Vagina (tissue), 2 donors: ENCODE data around the gene DACH1. TPM values are rescaled to one million over a fixed set of nuclear protein-coding genes. Genes with fewer than 3 reads are reported as not detected.

ENCODE experiments used
- DNase-seq, 2 donors: peaks; one replicate each; pipeline ENCODE4 v3.0.0-alpha.2; 2017; ENCODE audit errors: extremely low spot score in 2 of 2
- H3K27ac ChIP-seq: fragments of 200-600 bp; sonication (generic); one replicate; pipeline ENCODE4 v1.5.1; 2019
- H3K27me3 ChIP-seq: fragments of 200-600 bp; sonication (generic); one replicate; pipeline ENCODE4 v1.5.1; 2019
- H3K36me3 ChIP-seq, 2 donors: fragments of 200-600 bp; sonication (generic); one replicate each; pipeline ENCODE4 v1.5.1; 2017 to 2019
- H3K4me1 ChIP-seq: fragments of 200-600 bp; sonication (generic); one replicate; pipeline ENCODE4 v1.5.1; 2019
- H3K4me3 ChIP-seq, 2 donors: fragments of 200-600 bp; sonication (generic); 1 replicate in 1 of 2; 2 replicates in 1 of 2; pipeline ENCODE4 v1.5.1; 2016 to 2019
- H3K9me3 ChIP-seq: fragments of 200-600 bp; sonication (generic); one replicate; pipeline ENCODE4 v1.5.1; 2019
- POLR2A ChIP-seq, 2 donors: fragments of 450-650 bp; IDR thresholded peaks; one replicate each; pipeline ENCODE4 v1.6.1; 2017; ENCODE audit warnings: antibody characterized with exemption in 2 of 2, mild to moderate bottlenecking in 2 of 2, moderate library complexity in 2 of 2
- POLR2AphosphoS5 ChIP-seq, 2 donors: sonication (generic); formaldehyde crosslinking; IDR thresholded peaks; one replicate each; pipeline ENCODE4 v1.9.0; 2017; ENCODE audit warnings: antibody characterized with exemption in 2 of 2, mild to moderate bottlenecking in 2 of 2, low read depth in 1 of 2; ENCODE audit not compliant: insufficient read depth in 1 of 2
- intact Hi-C: fragments of 100-400 bp; cut with DNase I; formaldehyde crosslinking; loops from one replicate; pipeline ENCODE4 v1.15.1; 2023
- total RNA-seq: library from RNA; depleted of rRNA; stranded (reverse); fragments of >200 nt; gene quantifications from one replicate; pipeline ENCODE4 v1.2.3, GENCODE V29; 2016
- TF ChIP-seq, protein P1 (sequence below), 3 experiments: fragments of 450-650 bp in 2 of 3; fragments of 200-600 bp in 1 of 3; sonication (generic) in 1 of 3; IDR thresholded peaks; one replicate each; pipeline ENCODE4 v1.5.1; 2017 to 2019; ENCODE audit warnings: antibody characterized with exemption in 3 of 3, mild to moderate bottlenecking in 2 of 3, moderate library complexity in 2 of 3

Gene DACH1
- total RNA-seq, 1 donor from 2014 or later: 7.9 TPM

DNA sequence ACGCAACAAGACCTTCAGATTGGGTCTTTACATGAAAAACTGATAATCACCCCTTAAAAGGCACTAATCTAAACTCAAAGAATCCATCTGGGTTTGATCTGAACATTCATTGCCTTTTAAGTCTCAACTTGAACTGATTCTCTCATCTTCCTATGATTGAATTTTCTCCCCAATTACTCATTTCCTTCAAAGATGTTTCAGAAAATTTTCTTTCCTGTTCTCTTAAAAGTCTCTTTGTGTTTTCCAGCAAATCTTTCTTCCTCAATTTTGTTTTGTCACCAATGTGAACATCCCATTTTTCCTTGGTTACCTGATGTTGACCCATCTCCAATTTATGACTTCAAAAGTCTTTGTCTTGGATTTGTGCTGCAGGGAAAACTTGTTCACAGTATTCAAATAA lies 234.3 kb downstream of the DACH1 start:
- Histone ChIP-seq H3K27ac (no peak overlapping the region), H3K9me3 (no peaks in the 10 kb centered on the region), H3K4me1 (no peaks in the 10 kb centered on the region), H3K27me3 (no peaks in the 10 kb centered on the region), H3K36me3 (no peaks in the 10 kb centered on the region), H3K4me3 (no peak overlapping the region)
- DNase-seq: no peak
- intact Hi-C loops: no loop called here
- TF ChIP-seq POLR2AphosphoS5 (IDR thresholded peaks at IDR 0.05; ENCODE audit: insufficient read depth in 1 of 2, low read depth in 1 of 2) (no peak), POLR2A (IDR thresholded peaks at IDR 0.05) (no peak)
- TF ChIP-seq, protein P1, sequence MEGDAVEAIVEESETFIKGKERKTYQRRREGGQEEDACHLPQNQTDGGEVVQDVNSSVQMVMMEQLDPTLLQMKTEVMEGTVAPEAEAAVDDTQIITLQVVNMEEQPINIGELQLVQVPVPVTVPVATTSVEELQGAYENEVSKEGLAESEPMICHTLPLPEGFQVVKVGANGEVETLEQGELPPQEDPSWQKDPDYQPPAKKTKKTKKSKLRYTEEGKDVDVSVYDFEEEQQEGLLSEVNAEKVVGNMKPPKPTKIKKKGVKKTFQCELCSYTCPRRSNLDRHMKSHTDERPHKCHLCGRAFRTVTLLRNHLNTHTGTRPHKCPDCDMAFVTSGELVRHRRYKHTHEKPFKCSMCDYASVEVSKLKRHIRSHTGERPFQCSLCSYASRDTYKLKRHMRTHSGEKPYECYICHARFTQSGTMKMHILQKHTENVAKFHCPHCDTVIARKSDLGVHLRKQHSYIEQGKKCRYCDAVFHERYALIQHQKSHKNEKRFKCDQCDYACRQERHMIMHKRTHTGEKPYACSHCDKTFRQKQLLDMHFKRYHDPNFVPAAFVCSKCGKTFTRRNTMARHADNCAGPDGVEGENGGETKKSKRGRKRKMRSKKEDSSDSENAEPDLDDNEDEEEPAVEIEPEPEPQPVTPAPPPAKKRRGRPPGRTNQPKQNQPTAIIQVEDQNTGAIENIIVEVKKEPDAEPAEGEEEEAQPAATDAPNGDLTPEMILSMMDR (IDR thresholded peaks at IDR 0.05): no peak

DNA sequence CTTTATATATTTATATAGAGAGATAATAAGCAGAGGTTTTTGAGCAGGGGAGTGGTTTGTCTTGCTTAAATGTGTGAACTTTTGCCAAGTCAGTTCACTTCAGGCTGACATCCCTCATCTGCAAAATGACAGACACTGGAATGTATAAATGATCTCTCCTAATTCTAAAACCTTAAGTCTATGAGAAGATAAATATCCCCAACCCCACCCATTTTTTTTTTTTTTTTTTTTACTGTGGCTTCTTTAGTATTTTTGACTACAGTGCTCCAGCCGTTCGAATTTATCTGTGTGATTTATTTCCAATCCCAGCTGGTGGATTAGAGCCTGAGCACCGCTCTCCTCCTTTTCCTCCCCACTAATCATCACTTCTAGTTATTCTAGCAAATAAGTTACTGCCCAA lies 234.8 kb downstream of the DACH1 start:
- intact Hi-C loops: no loop called here
- Histone ChIP-seq H3K36me3 (no peaks in the 10 kb centered on the region), H3K27me3 (no peaks in the 10 kb centered on the region), H3K27ac (no peak overlapping the region), H3K4me1 (no peaks in the 10 kb centered on the region), H3K9me3 (no peaks in the 10 kb centered on the region), H3K4me3 (no peak overlapping the region)
- no peak for DNase-seq
- no peak for TF ChIP-seq POLR2A (IDR thresholded peaks at IDR 0.05)
- TF ChIP-seq POLR2AphosphoS5 (IDR thresholded peaks at IDR 0.05; ENCODE audit: insufficient read depth in 1 of 2, low read depth in 1 of 2): no peak

DNA sequence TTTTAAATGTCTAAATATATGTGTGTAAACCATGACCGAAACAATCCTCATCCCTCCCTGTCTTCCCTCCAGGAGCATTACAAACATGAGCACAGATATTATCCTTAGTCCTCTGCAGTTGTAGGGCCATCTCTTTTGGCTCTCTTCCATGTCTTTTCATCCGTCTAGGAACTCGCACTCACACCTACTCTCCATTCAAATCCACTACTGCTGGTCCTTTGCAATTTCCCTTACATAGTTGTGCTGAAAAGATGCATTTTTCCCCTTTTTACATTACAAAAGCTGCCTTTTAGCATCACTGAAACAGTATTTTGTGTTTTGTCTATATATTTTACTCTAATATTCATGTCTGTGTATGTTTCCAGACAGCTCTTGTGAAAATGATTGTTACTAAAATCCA lies 237.8 kb downstream of the DACH1 start:
- Histone ChIP-seq H3K36me3 (no peaks in the 10 kb centered on the region), H3K27me3 (no peaks in the 10 kb centered on the region)
- TF ChIP-seq, protein P1 (IDR thresholded peaks at IDR 0.05): no peak
- TF ChIP-seq POLR2AphosphoS5 (IDR thresholded peaks at IDR 0.05; ENCODE audit: insufficient read depth in 1 of 2, low read depth in 1 of 2): no peak
- TF ChIP-seq POLR2A (IDR thresholded peaks at IDR 0.05): no peak

DNA sequence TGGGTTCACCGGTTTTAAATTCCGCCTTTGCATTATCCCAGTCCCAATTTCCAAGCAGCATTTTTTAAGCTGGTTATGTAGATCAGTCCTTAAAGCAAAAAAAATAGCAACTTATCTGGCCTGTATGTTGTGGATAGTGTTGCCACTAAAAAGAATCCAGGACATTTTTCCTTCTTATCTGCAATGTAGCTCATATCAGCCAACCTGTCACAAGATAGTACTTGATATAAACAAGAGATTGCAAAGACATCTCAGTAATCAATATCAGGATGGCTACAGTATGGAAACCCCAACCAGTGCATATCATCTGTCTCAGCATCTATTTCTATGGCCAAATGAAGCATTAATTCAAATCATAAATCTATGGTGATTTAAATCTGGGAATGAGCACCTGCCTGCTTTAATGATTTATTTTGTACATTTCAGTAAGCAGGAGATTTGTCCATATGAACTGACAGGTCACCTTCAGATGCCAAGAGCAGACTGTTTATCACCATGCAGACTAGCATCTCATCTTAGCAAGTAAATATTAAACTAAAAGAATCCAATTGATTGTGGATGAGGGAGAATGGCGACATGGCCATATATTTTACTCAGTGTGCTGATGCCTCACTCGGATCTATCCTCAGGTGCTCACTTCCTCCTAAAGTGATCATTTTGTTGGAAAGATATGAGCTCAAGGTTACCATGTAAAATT lies 240.4 kb downstream of the DACH1 start:
- no peaks in the 10 kb centered on the region for H3K9me3 ChIP-seq
- DNase-seq: no peak
- no peaks in the 10 kb centered on the region for H3K27me3 ChIP-seq
- intact Hi-C loops: no loop called here
- TF ChIP-seq, protein P1 (IDR thresholded peaks at IDR 0.05): no peak
- TF ChIP-seq POLR2AphosphoS5 (IDR thresholded peaks at IDR 0.05; ENCODE audit: insufficient read depth in 1 of 2, low read depth in 1 of 2) (no peak), POLR2A (IDR thresholded peaks at IDR 0.05) (no peak)
- H3K4me1 ChIP-seq: peaks cover 5% of the 10 kb centered on the region
- H3K4me3 ChIP-seq: no peak overlapping the region
- H3K36me3 ChIP-seq: no peaks in the 10 kb centered on the region
- no peak overlapping the region for H3K27ac ChIP-seq

More for the DNA sequence above, 237.8 kb downstream of the DACH1 start:
- DNase-seq: no peak
- no peaks in the 10 kb centered on the region for H3K9me3 ChIP-seq
- no peak overlapping the region for H3K4me3 ChIP-seq
- H3K4me1 ChIP-seq: peaks cover 5% of the 10 kb centered on the region
- intact Hi-C loops: no loop called here
- H3K27ac ChIP-seq: no peak overlapping the region

DNA sequence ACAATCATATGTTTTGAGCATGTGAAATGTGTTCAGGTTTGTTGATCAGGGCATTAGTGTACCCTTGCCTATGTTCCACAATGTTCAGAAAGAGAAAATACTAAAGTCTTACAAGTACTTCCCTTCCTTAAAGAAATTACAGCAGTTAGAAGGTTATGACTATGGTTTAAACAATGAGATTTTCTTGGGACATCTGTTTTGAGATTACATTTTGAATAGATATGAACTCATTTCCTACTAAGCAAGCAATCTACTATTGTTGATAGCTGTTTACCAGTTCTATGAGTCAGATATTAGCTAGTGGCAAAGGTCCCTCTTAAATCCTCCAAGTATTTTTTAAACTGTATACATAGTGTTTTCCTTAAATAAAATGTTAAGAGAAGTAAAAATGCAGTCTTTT lies 241.3 kb downstream of the DACH1 start:
- intact Hi-C loops: no loop called here
- H3K27ac ChIP-seq: no peak overlapping the region
- TF ChIP-seq POLR2A (IDR thresholded peaks at IDR 0.05): no peak
- TF ChIP-seq, protein P1 (IDR thresholded peaks at IDR 0.05): no peak

More for the DNA sequence above, 241.3 kb downstream of the DACH1 start:
- Histone ChIP-seq H3K27me3 (no peaks in the 10 kb centered on the region), H3K36me3 (no peaks in the 10 kb centered on the region), H3K4me1 (peaks cover 13% of the 10 kb centered on the region), H3K9me3 (no peaks in the 10 kb centered on the region), H3K4me3 (no peak overlapping the region)
- DNase-seq: no peak
